Upper lobe of right lung (tissue), 1 donor: ENCODE measurements around the gene DAND5. TPM values are rescaled to one million over a fixed set of nuclear protein-coding genes. Genes with fewer than 3 reads are reported as not detected.
A peak's percentile ranks its signal among the peaks of the same experiment; 100 is the strongest.

Experiments used
- ATAC-seq: fragments of 200-7000 bp; cut with Tn5 transposase; one replicate; pipeline ENCODE4 v1.9.1; 2020; ENCODE audit warnings: mild to moderate bottlenecking, moderate library complexity
- DNase-seq: peaks from one replicate; pipeline ENCODE4 v3.0.0-alpha.2; 2020
- H3K27ac ChIP-seq: fragments of 200-600 bp; one replicate; pipeline ENCODE4 v1.8.0; 2022
- H3K27me3 ChIP-seq: fragments of 200-600 bp; one replicate; pipeline ENCODE4 v1.8.0; 2022; ENCODE audit warnings: mild to moderate bottlenecking
- H3K36me3 ChIP-seq: fragments of 200-600 bp; one replicate; pipeline ENCODE4 v1.8.0; 2022
- H3K4me1 ChIP-seq: fragments of 200-600 bp; one replicate; pipeline ENCODE4 v1.8.0; 2022
- H3K4me3 ChIP-seq: fragments of 200-600 bp; one replicate; pipeline ENCODE4 v1.8.0; 2022; ENCODE audit warnings: mild to moderate bottlenecking
- H3K9me3 ChIP-seq: fragments of 200-600 bp; one replicate; pipeline ENCODE4 v1.8.0; 2022
- CTCF ChIP-seq: fragments of 200-600 bp; IDR thresholded peaks from one replicate; pipeline ENCODE4 v1.8.0; 2022; ENCODE audit warnings: antibody characterized with exemption
- intact Hi-C: fragments of 100-400 bp; cut with DNase I; formaldehyde crosslinking; loops from one replicate; pipeline ENCODE4 v1.11.0; 2022
- total RNA-seq: library from RNA; stranded (reverse); fragmentation: NEBNext Ultra II Directional; extraction: Animal tissue kit (Norgen Biotek cat#: 25700); gene quantifications from one replicate; pipeline ENCODE4 v1.2.1, GENCODE V29; 2021
- donor health status: DM: no; HTN: yes; CAD: no; lungs with severe emphysema.

DAND5 gene
- total RNA-seq, 1 donor from 2014 or later: not detected

GRCh38 chr19:12983091-12983490 lies 13.7 kb downstream of the DAND5 start:
- ATAC-seq (no peak), DNase-seq (no peak)
- H3K4me3 ChIP-seq: peak overlapping the region; percentile 21
- peaks cover 7% of the 10 kb centered on the region for H3K4me1 ChIP-seq
- no peak for TF ChIP-seq CTCF
- H3K27ac ChIP-seq: no peak overlapping the region
- H3K27me3 ChIP-seq: peaks cover 7% of the 10 kb centered on the region
- no peaks in the 10 kb centered on the region for H3K36me3 ChIP-seq
- H3K9me3 ChIP-seq: no peaks in the 10 kb centered on the region
- intact Hi-C loops: no loop called here

GRCh38 chr19:12983542-12984142 lies 14.3 kb downstream of the DAND5 start:
- peak overlapping the region; percentile 21 for H3K4me3 ChIP-seq
- H3K4me1 ChIP-seq: peaks cover 7% of the 10 kb centered on the region
- intact Hi-C loops: no loop called here

GRCh38 chr19:12984143-12984627 lies 14.8 kb downstream of the DAND5 start:
- intact Hi-C loops: no loop called here
- no peaks in the 10 kb centered on the region for H3K9me3 ChIP-seq
- no peak overlapping the region for H3K4me3 ChIP-seq
- ATAC-seq (no peak), DNase-seq (no peak)
- H3K4me1 ChIP-seq: peaks cover 7% of the 10 kb centered on the region
- H3K36me3 ChIP-seq: no peaks in the 10 kb centered on the region
- peaks cover 7% of the 10 kb centered on the region for H3K27me3 ChIP-seq
- no peak overlapping the region for H3K27ac ChIP-seq
- TF ChIP-seq CTCF: no peak

More at GRCh38 chr19:12983542-12984142, 14.3 kb downstream of the DAND5 start:
- peak; percentile 95 for ATAC-seq
- Histone ChIP-seq H3K27me3 (peaks cover 7% of the 10 kb centered on the region), H3K9me3 (no peaks in the 10 kb centered on the region), H3K27ac (no peak overlapping the region), H3K36me3 (no peaks in the 10 kb centered on the region)
- peak; percentile 92 for TF ChIP-seq CTCF
- peak; percentile 89 for DNase-seq

GRCh38 chr19:12984683-12985048 lies 15.3 kb downstream of the DAND5 start:
- no peak for DNase-seq
- TF ChIP-seq CTCF: no peak
- H3K27ac ChIP-seq: no peak overlapping the region
- no peak overlapping the region for H3K4me3 ChIP-seq
- H3K27me3 ChIP-seq: peaks cover 7% of the 10 kb centered on the region
- ATAC-seq: no peak
- peaks cover 7% of the 10 kb centered on the region for H3K4me1 ChIP-seq
- H3K9me3 ChIP-seq: no peaks in the 10 kb centered on the region
- intact Hi-C loops: no loop called here
- H3K36me3 ChIP-seq: no peaks in the 10 kb centered on the region

- no peaks in the 10 kb centered on the region for H3K36me3 ChIP-seq
- no peak overlapping the region for H3K27ac ChIP-seq
- peaks cover 7% of the 10 kb centered on the region for H3K4me1 ChIP-seq
- intact Hi-C loops: no loop called here
- no peak overlapping the region for H3K4me3 ChIP-seq
- peaks cover 7% of the 10 kb centered on the region for H3K27me3 ChIP-seq
- no peak for DNase-seq
- H3K9me3 ChIP-seq: no peaks in the 10 kb centered on the region
- no peak for TF ChIP-seq CTCF
- ATAC-seq: peak; percentile 68
These were observed 15.8 kb downstream of the DAND5 start for GRCh38 chr19:12985049-12985776.
